Esophagus (tissue), 2 donors: ENCODE results near the gene UBLCP1. TPM values are rescaled to one million over a fixed set of nuclear protein-coding genes. Genes with fewer than 3 reads are reported as not detected.
"Not testable (repeated sequence)": the region's sequence is repeated elsewhere in the genome, so short reads cannot be mapped to it uniquely, and the experiment has no call there.

Experiments used
- H3K27ac ChIP-seq, 2 donors: one replicate each; pipeline ENCODE4 v1.5.1; 2013; ENCODE audit warnings: low read depth in 2 of 2, mild to moderate bottlenecking in 2 of 2, inconsistent platforms in 1 of 2, low read length in 1 of 2, moderate library complexity in 1 of 2
- H3K27me3 ChIP-seq, 2 donors: one replicate each; pipeline ENCODE4 v1.6.1; 2013; ENCODE audit warnings: low read length in 2 of 2, control low read depth in 1 of 2, mild to moderate bottlenecking in 1 of 2; ENCODE audit not compliant: insufficient read depth in 2 of 2, control insufficient read depth in 1 of 2
- H3K36me3 ChIP-seq, 2 donors: one replicate each; pipeline ENCODE4 v1.6.1; 2013; ENCODE audit warnings: low read length in 1 of 2; ENCODE audit not compliant: control insufficient read depth in 2 of 2, insufficient read depth in 2 of 2
- H3K4me1 ChIP-seq, 2 donors: one replicate each; pipeline ENCODE4 v1.6.1; 2013; ENCODE audit warnings: low read length in 1 of 2; ENCODE audit not compliant: control insufficient read depth in 2 of 2, insufficient read depth in 2 of 2
- H3K4me3 ChIP-seq, 2 donors: one replicate each; pipeline ENCODE4 v1.5.1; 2013; ENCODE audit warnings: low read length in 2 of 2, mild to moderate bottlenecking in 2 of 2, low read depth in 1 of 2, moderate library complexity in 1 of 2
- H3K9me3 ChIP-seq, 2 donors: one replicate each; pipeline ENCODE4 v1.6.1; 2013; ENCODE audit warnings: mild to moderate bottlenecking in 2 of 2, low read depth in 1 of 2, low read length in 1 of 2, moderate library complexity in 1 of 2; ENCODE audit not compliant: control insufficient read depth in 2 of 2, insufficient read depth in 1 of 2
- WGBS, 2 donors: extraction: QIAGEN DNeasy Blood & Tissue Kit; methylation state at CpG; one replicate each; pipeline ENCODE4 v1.1.7; 2013; 5-methylcytosine and 5-hydroxymethylcytosine counted together
- polyA plus RNA-seq, 2 donors: library from polyadenylated mRNA; stranded (reverse); fragments of 200-250 nt; gene quantifications; one replicate each; pipeline ENCODE4 v1.2.3, GENCODE V29; 2013
- donor health status: healthy with polysubstance abuse.
- donor health status: Bipolar disorder and iron deficiency.

The UBLCP1 gene
- polyA plus RNA-seq, 2 donors: 17.7 to 19.3 TPM

- H3K9me3 ChIP-seq: peaks cover 6 to 13% of the 10 kb centered on the region in 2 donors
- not testable (repeated sequence) for H3K27ac ChIP-seq, H3K27me3 ChIP-seq, H3K4me3 ChIP-seq, H3K4me1 ChIP-seq, H3K36me3 ChIP-seq
- WGBS, 2 donors: 86 to 87% methylated on average over 13 of the region's 13 CpGs
Measured at GRCh38 chr5:159301929-159302860, 39.1 kb downstream of the UBLCP1 start.

- Histone ChIP-seq H3K36me3 (no peaks in the 10 kb centered on the region), H3K27me3 (peaks cover 0 to 3% of the 10 kb centered on the region in 2 donors), H3K9me3 (peaks cover 6 to 8% of the 10 kb centered on the region in 2 donors), H3K27ac (no peak overlapping the region), H3K4me1 (peaks cover 0 to 3% of the 10 kb centered on the region in 2 donors), H3K4me3 (no peak overlapping the region)
- 95 to 97% methylated on average over 4 of the region's 4 CpGs for WGBS, 2 donors
Measured at GRCh38 chr5:159303286-159303685, 40.2 kb downstream of the UBLCP1 start.

GRCh38 chr5:159304961-159305595 lies 42.0 kb downstream of the UBLCP1 start:
- Histone ChIP-seq H3K27ac (no peak overlapping the region), H3K27me3 (peaks cover 0 to 3% of the 10 kb centered on the region in 2 donors), H3K4me3 (no peak overlapping the region), H3K9me3 (peaks cover 6% of the 10 kb centered on the region in 2 donors), H3K36me3 (no peaks in the 10 kb centered on the region), H3K4me1 (peaks cover 0 to 3% of the 10 kb centered on the region in 2 donors)
- 53 to 64% methylated on average over 5 of the region's 5 CpGs for WGBS, 2 donors

- peaks cover 0 to 7% of the 10 kb centered on the region in 2 donors for H3K4me1 ChIP-seq
- WGBS, 2 donors: 78 to 80% methylated on average over 8 of the region's 8 CpGs
- no peak overlapping the region for H3K4me3 ChIP-seq
Measured at GRCh38 chr5:159309689-159310433, 46.8 kb downstream of the UBLCP1 start.

GRCh38 chr5:159310511-159310910 lies 47.4 kb downstream of the UBLCP1 start:
- peaks cover 0 to 3% of the 10 kb centered on the region in 2 donors for H3K27me3 ChIP-seq
- no peak overlapping the region for H3K27ac ChIP-seq
- H3K9me3 ChIP-seq: no peaks in the 10 kb centered on the region
- WGBS, 2 donors: 6% methylated on average over 26 of the region's 26 CpGs
- H3K4me1 ChIP-seq: peaks cover 0 to 3% of the 10 kb centered on the region in 2 donors
- H3K4me3 ChIP-seq: peak overlapping the region; percentile 8 to 47
- no peaks in the 10 kb centered on the region for H3K36me3 ChIP-seq

More at GRCh38 chr5:159309689-159310433, 46.8 kb downstream of the UBLCP1 start:
- Histone ChIP-seq H3K9me3 (no peaks in the 10 kb centered on the region), H3K36me3 (no peaks in the 10 kb centered on the region), H3K27ac (no peak overlapping the region), H3K27me3 (peaks cover 0 to 3% of the 10 kb centered on the region in 2 donors)

GRCh38 chr5:159311063-159311462 lies 48.0 kb downstream of the UBLCP1 start:
- Histone ChIP-seq H3K27ac (no peak overlapping the region), H3K4me3 (peak overlapping the region in 1 of 2 donors; percentile 47), H3K4me1 (peaks cover 0 to 3% of the 10 kb centered on the region in 2 donors), H3K36me3 (no peaks in the 10 kb centered on the region), H3K27me3 (peaks cover 0 to 3% of the 10 kb centered on the region in 2 donors), H3K9me3 (no peaks in the 10 kb centered on the region)
- 31 to 40% methylated on average over 7 of the region's 7 CpGs for WGBS, 2 donors

GRCh38 chr5:159313197-159313596 lies 50.1 kb downstream of the UBLCP1 start:
- no peak overlapping the region for H3K27ac ChIP-seq
- 67 to 92% methylated on average over 2 of the region's 2 CpGs for WGBS, 2 donors
- no peaks in the 10 kb centered on the region for H3K9me3 ChIP-seq

GRCh38 chr5:159316519-159317383 lies 53.7 kb downstream of the UBLCP1 start:
- H3K9me3 ChIP-seq: no peaks in the 10 kb centered on the region
- no peak overlapping the region for H3K27ac ChIP-seq
- WGBS, 2 donors: 80% methylated on average over 9 of the region's 9 CpGs

More at GRCh38 chr5:159313197-159313596, 50.1 kb downstream of the UBLCP1 start:
- H3K4me3 ChIP-seq: no peak overlapping the region
- H3K27me3 ChIP-seq: no peaks in the 10 kb centered on the region
- peaks cover 0 to 3% of the 10 kb centered on the region in 2 donors for H3K4me1 ChIP-seq
- no peaks in the 10 kb centered on the region for H3K36me3 ChIP-seq

More at GRCh38 chr5:159316519-159317383, 53.7 kb downstream of the UBLCP1 start:
- no peaks in the 10 kb centered on the region for H3K36me3 ChIP-seq
- H3K27me3 ChIP-seq: no peaks in the 10 kb centered on the region
- H3K4me3 ChIP-seq: no peak overlapping the region
- no peaks in the 10 kb centered on the region for H3K4me1 ChIP-seq
